ACC112 (cell line): Measurements from ENCODE around the gene ELOA.

ENCODE experiments used
- H2AFZ ChIP-seq: fragments of 200-600 bp; sonication (generic); one replicate; pipeline ENCODE4 v1.6.0; 2017; ENCODE audit warnings: antibody characterized with exemption, low read length; ENCODE audit not compliant: unreplicated experiment
- H3K27ac ChIP-seq: fragments of 200-600 bp; sonication (generic); 2 replicates; pipeline ENCODE4 v1.5.1; 2014; ENCODE audit warnings: low read depth, mild to moderate bottlenecking, antibody characterized with exemption, low read length, moderate library complexity
- H3K27me3 ChIP-seq: fragments of 200-600 bp; sonication (generic); 2 replicates; pipeline ENCODE4 v1.6.1; 2014; ENCODE audit warnings: mild to moderate bottlenecking, antibody characterized with exemption, low read length, moderate library complexity, mixed read lengths; ENCODE audit not compliant: insufficient read depth
- H3K36me3 ChIP-seq: fragments of 200-600 bp; sonication (generic); 2 replicates; pipeline ENCODE4 v1.6.1; 2016; ENCODE audit warnings: mild to moderate bottlenecking, antibody characterized with exemption, low read length, moderate library complexity, mixed read lengths; ENCODE audit not compliant: insufficient read depth
- H3K4me1 ChIP-seq: fragments of 200-600 bp; sonication (generic); one replicate; pipeline ENCODE4 v1.6.1; 2016; ENCODE audit warnings: low read length, mixed read lengths; ENCODE audit not compliant: insufficient read depth, unreplicated experiment, control insufficient read depth
- H3K4me3 ChIP-seq: fragments of 200-600 bp; sonication (generic); 2 replicates; pipeline ENCODE4 v1.5.1; 2014; ENCODE audit warnings: mild to moderate bottlenecking, low read depth, low read length
- H3K79me2 ChIP-seq: fragments of 200-600 bp; sonication (generic); one replicate; pipeline ENCODE4 v1.6.0; 2016; ENCODE audit warnings: low read length; ENCODE audit not compliant: control insufficient read depth, unreplicated experiment, insufficient read depth

ELOA gene

GRCh38 chr1:23795676-23796465 is 52.6 kb downstream of the ELOA start:
- H3K4me3 ChIP-seq: no peak overlapping the region
- no peak overlapping the region for H3K27ac ChIP-seq
- H2AFZ ChIP-seq: no peak overlapping the region
- no peaks in the 10 kb centered on the region for H3K27me3 ChIP-seq
- H3K79me2 ChIP-seq: peaks cover 33% of the 10 kb centered on the region
- peaks cover 23% of the 10 kb centered on the region for H3K4me1 ChIP-seq
- peaks cover 7% of the 10 kb centered on the region; the same call in 1 of the 2 replicates for H3K36me3 ChIP-seq

- H3K79me2 ChIP-seq: peaks cover 27% of the 10 kb centered on the region
- no peak overlapping the region for H3K27ac ChIP-seq
- H3K27me3 ChIP-seq: no peaks in the 10 kb centered on the region
- no peak overlapping the region for H3K4me3 ChIP-seq
- no peak overlapping the region for H2AFZ ChIP-seq
- peaks cover 7% of the 10 kb centered on the region; the same call in 1 of the 2 replicates for H3K36me3 ChIP-seq
- peaks cover 23% of the 10 kb centered on the region for H3K4me1 ChIP-seq
Observed at GRCh38 chr1:23796466-23797271, 53.4 kb downstream of the ELOA start.

- H3K79me2 ChIP-seq: peaks cover 18% of the 10 kb centered on the region
- H3K27ac ChIP-seq: no peak overlapping the region
- no peak overlapping the region for H2AFZ ChIP-seq
- H3K4me3 ChIP-seq: no peak overlapping the region
- H3K4me1 ChIP-seq: peaks cover 20% of the 10 kb centered on the region
- no peaks in the 10 kb centered on the region for H3K27me3 ChIP-seq
- H3K36me3 ChIP-seq: peaks cover 7% of the 10 kb centered on the region; the same call in 1 of the 2 replicates
Observed at GRCh38 chr1:23797478-23798448, 54.5 kb downstream of the ELOA start.

- Histone ChIP-seq H3K4me3 (peak overlapping the region; percentile 95), H3K36me3 (peaks cover 7% of the 10 kb centered on the region; the same call in 1 of the 2 replicates), H3K79me2 (peaks cover 9% of the 10 kb centered on the region), H3K4me1 (peaks cover 11% of the 10 kb centered on the region), H3K27me3 (no peaks in the 10 kb centered on the region), H3K27ac (peak overlapping the region; percentile 74), H2AFZ (no peak overlapping the region)
Observed at GRCh38 chr1:23798662-23799142, 55.4 kb downstream of the ELOA start.

- H3K79me2 ChIP-seq: peaks cover 7% of the 10 kb centered on the region
- H3K27me3 ChIP-seq: no peaks in the 10 kb centered on the region
- peaks cover 7% of the 10 kb centered on the region; the same call in 1 of the 2 replicates for H3K36me3 ChIP-seq
- H3K4me3 ChIP-seq: peak overlapping the region; percentile 95
- peak overlapping the region; percentile 64 for H2AFZ ChIP-seq
- peaks cover 10% of the 10 kb centered on the region for H3K4me1 ChIP-seq
- peak overlapping the region; percentile 74 for H3K27ac ChIP-seq
Observed at GRCh38 chr1:23799255-23799569, 55.9 kb downstream of the ELOA start.

GRCh38 chr1:23799570-23800399 is 56.5 kb downstream of the ELOA start:
- H2AFZ ChIP-seq: peak overlapping the region; percentile 64
- H3K27ac ChIP-seq: peak overlapping the region; percentile 74
- peaks cover 10% of the 10 kb centered on the region for H3K4me1 ChIP-seq
- no peaks in the 10 kb centered on the region for H3K27me3 ChIP-seq
- H3K79me2 ChIP-seq: peaks cover 7% of the 10 kb centered on the region
- H3K4me3 ChIP-seq: peak overlapping the region; percentile 95
- peaks cover 7% of the 10 kb centered on the region; the same call in 1 of the 2 replicates for H3K36me3 ChIP-seq

GRCh38 chr1:23800400-23801337 is 57.4 kb downstream of the ELOA start, which contains the start of gene GALE:
GALE (minus strand) TSS chr1:23800754; CDS start chr1:23799007, 1,747 bp downstream.
- H3K36me3 ChIP-seq: peaks cover 7% of the 10 kb centered on the region; the same call in 1 of the 2 replicates
- peak within 1 kb of the TSS; percentile 74 for H3K27ac ChIP-seq
- H3K4me1 ChIP-seq: peaks cover 10% of the 10 kb centered on the region
- peak within 1 kb of the TSS; percentile 87 for H2AFZ ChIP-seq
- H3K27me3 ChIP-seq: no peaks in the 10 kb centered on the region
- peak within 1 kb of the TSS; percentile 95 for H3K4me3 ChIP-seq
- peaks cover 7% of the 10 kb centered on the region for H3K79me2 ChIP-seq

- H3K4me1 ChIP-seq: peaks cover 10% of the 10 kb centered on the region
- H3K36me3 ChIP-seq: peaks cover 4% of the 10 kb centered on the region; the same call in 1 of the 2 replicates
- H3K4me3 ChIP-seq: peak overlapping the region; percentile 95
- H3K79me2 ChIP-seq: peaks cover 7% of the 10 kb centered on the region
- no peak overlapping the region for H2AFZ ChIP-seq
- H3K27ac ChIP-seq: no peak overlapping the region
- H3K27me3 ChIP-seq: no peaks in the 10 kb centered on the region
Observed at GRCh38 chr1:23801338-23801748, 58.1 kb downstream of the ELOA start.
